Activated naive CD8-positive, alpha-beta T cell treated with anti-CD3 and anti-CD28 coated beads, Interleukin-2, amount 50 U/mL, for 16 hours (primary cell): Measurements from ENCODE around the gene VKORC1.
"Not testable (repeated sequence)": the region's sequence is repeated elsewhere in the genome, so short reads cannot be mapped to it uniquely, and the experiment has no call there.

Experiments used
- DNase-seq: peaks from one replicate; pipeline ENCODE4 v3.0.0-alpha.2; 2020; ENCODE audit warnings: low read depth, low spot score

The VKORC1 gene

DNA sequence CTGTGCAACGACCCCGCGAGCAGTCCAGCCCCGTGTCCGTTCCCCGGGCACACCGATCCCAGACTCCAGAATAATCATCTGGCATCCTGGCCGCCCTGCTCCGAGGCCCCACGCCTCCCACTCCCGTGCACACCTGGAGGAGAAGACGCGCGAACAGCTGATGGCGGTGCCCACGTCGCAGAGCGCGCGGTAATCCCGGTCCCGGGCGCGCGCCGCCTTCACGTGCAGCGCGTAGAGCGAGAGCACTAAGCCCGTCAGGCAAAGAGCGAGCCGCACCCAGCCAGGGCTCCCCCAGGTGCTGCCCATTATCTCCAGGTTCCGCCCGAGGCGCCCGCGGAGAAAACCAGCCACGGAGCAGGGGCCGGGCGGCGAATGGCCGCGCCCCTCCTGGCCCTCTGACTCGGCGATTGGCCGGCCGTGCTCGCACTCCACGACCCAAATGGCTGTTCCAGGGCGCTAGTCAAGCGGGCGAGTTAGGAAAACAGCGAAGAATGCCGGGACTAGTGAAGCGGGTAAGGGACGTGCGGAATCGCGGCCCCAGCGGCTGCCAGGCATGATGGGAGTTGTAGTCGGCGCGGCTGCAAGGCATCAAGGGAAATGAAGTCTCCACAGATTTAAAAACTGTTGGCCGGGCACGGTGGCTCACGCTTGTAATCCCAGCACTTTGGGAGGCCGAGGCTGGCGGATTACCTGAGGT lies at the start of gene VKORC1:
Gene VKORC1 (minus strand): TSS at position 374 of the 697 bp plus-strand sequence. CDS start 68 bp downstream, at position 306.
- DNase-seq, result peak; percentile 59

DNA sequence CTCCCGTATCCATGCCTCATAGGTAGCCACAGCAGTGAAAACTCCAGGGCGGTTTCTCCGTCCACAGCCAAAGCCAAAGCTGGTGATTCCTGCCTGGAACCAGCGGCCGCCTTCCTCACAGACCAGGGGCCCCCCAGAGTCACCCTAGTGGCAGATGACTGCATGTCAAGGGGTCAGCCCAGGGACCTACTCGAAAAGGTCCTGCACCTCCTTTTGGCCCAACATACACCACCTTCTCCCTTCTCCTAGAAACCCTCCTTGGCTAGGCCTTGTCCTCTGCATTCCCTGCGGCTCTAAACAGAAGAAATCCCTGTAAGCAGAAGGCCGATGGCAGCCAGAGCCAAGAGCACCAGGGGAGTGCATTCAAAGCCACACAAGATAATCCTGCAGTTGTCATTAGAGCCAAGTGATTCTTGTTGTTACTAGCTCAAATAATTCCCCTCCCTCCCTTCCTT lies 49.1 kb upstream of the VKORC1 start:
- DNase-seq, result no peak

DNA sequence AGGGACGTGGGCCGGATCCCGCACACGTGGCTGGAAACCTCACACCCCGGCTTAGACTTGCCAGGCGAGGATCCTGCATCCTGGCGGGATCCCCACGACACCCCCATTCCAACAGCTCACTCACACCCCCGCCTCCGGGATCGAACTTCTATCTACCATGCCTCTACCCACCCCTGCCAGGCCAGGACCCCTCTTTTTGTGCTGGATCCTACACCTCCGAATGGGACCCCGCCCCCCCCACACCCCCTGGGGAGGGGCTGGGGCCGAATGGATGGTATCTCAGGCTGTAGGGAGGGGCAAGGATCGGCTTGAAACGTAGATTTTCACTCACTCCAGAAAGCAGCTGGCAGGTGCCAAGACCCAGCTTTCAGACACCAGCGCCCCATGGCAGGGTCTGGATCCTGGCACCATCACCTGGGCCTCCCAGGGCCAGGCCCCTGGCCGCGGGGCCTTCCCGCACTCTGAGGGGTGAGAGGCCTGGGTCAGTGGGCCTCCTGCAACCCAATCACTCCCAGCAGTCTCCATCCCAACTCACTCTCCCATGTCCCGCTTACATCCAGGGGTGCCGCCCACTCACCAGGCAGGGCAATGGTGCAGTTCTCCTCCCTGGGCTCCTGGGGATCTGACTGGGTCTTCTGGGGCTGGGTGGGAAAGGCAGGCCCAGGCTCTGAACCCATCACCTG lies 48.6 kb upstream of the VKORC1 start:
- no peak for DNase-seq

- DNase-seq, result peak; percentile 98
These were observed 47.8 kb upstream of the VKORC1 start for GRCh38 chr16:31142109-31143010.

- no peak for DNase-seq
These were observed 47.0 kb upstream of the VKORC1 start for GRCh38 chr16:31141489-31142108.

DNA sequence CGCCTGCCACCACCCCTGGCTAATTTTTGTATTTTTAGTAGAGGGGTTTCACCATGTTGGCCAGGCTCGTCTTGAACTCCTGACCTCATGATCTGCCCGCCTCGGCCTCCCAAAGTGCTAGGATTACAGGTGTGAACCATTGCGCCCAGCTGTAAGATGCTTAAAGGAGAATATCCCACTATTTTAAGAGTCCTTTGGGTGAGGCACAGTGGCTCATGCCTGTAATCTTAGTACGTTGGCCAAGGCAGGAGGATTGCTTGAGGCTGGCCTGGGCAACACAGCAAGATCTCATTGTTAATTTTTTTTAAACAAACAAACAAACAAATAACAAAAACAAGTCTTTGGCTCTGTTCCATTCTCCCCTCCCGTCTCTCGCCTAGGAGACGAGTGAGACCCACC lies 46.5 kb upstream of the VKORC1 start:
- DNase-seq, result not testable (repeated sequence)

DNA sequence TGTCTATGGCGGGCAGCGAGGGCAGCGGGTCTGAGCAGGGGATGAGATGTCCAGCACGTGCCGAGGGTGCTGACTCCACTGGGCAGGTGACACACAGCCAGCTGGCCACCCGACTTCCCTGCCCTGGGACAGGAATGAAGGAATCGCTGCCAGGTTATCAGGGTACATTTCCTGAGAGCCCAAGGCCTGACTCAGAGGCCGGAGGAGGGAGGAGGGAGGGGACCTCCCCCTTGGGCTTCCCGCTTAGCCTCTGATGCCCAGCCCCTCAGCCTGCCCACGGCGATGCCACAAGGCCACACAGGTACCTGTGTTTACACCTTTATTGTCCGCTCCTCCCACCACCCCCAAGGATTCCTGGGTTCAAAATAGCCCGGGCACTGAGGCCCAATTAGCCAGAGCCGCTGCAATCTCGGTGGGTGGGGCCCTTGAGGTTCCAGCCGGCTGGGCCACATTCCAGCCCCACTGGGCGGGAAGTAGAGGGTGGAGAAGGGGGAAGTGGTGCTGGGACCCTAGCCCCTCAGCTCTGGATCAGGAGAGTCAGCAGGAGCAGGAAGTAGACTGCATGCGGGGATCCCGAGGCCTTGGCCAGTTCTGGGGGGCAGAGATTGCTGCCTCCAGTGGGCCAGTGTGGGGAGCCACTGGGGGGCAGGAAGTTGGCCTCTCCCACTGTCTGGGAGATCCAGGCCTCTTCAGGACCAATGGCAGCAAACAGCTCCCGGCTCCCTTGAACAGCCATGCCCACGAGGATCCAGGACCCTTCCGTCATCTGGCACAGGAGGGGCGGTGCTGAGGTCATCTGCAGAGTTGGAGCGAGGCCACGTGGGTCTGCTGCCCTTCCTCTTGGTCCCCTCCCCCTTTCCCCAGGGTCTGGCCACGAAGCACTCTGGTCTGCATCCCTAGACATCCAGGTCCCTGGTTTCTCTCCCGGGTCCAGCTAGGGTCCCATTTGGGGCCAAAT lies 44.3 kb upstream of the VKORC1 start:
- DNase-seq, result no peak

DNA sequence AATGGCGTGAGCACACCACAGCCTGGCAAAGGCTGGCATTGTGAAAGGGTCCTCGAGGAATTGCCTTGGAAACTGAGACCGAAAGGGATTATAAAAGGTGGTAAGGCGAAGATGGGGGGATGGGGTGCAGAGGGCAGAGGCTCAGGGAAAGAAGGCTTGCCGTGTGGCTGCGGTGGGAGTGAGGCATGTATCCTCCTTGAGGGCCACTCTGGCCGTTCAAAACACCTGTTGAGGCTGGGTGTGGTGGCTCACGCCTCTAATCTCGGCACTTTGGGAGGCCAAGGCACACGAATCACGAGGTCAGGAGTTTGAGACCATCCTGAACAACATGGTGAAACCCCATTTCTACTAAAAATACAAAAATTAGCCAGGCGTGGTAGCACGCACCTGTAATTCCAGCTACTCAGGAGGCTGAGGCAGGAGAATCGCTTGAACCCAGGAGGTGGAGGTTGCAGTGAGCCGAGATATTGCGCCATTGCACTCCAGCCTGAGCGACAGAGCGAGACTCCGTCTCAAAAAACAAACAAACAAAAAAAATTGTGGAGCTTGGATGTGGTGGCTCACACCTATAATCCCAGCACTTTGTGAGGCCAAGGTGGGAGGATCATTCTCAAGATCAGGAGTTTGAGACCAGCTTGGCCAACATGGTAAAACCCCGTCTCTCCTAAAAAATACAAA lies 42.4 kb upstream of the VKORC1 start:
- DNase-seq, result not testable (repeated sequence)

DNA sequence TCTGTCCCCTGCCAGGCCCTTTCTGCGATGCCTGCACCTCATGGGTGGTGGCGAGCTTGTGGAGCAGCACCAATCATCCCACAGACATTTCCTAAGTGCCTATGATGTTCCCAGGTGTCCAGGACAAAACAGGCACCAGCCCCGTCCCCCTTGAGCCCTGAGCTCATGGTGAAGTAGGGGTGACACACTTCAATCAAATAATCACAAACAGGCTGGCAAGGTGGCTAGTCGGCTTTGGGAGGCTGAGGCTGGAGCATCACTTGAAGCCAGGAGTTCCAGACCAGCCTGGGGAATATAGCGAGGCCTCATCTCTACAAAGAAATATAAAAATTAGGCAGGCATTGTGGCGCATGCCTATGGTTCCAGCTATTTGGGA lies 41.7 kb upstream of the VKORC1 start:
- DNase-seq, result no peak

- DNase-seq, result no peak
These were observed 41.1 kb upstream of the VKORC1 start, which contains the start of gene PRSS8 for GRCh38 chr16:31135535-31136286. TSS of gene PRSS8 (minus strand) at chr16:31135727. CDS start at chr16:31135498, 229 bp downstream.

DNA sequence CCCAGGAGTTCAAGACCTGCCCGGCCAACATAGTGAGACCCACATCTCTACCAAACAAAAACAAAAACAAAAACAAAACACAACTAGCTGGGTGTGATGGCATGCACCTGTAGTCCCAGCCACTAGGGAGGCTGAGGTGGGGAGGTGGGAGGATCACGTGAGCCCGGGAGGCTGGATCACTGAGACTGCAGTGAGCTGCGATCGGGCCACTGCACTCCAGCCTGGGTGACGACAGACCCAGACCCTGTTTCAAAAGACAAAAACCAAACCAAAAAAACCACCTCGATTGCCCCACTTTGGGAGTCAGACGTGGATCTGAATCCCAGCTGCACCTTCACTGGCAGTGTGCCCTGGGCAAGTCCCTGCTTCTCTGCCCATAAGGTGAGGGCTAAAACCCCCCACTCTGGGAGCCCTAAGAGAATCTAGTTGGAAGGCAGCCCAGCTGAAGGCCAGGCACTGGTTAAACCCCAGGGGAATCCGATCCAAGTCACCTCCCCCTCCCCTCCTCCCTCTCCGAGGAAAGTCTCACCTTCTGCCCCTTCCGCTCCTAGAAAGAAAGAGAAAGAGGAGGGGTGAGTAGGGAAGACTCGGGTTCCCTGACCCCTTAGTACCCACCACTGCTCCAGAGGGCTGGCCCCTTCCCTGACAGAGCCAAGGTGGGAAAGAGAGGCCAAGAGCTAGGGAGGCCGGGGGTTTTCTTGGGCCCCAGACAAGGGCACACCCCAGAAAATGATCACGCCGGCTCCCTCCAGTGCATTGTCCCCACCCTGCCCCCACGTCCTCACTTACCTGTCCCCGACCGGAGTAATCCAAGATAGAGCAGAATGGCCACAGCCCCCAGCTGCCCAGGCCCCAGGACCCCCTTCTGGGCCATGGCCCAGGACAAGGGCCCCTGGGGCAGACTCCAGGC lies 40.3 kb upstream of the VKORC1 start:
- no peak for DNase-seq

GRCh38 chr16:31134091-31134571 lies 39.5 kb upstream of the VKORC1 start:
- no peak for DNase-seq

GRCh38 chr16:31133046-31133501 lies 38.5 kb upstream of the VKORC1 start:
- no peak for DNase-seq

- DNase-seq, result no peak
These were observed 37.8 kb upstream of the VKORC1 start for GRCh38 chr16:31132303-31132979.

- no peak for DNase-seq
These were observed 37.3 kb upstream of the VKORC1 start for GRCh38 chr16:31131841-31132271.

GRCh38 chr16:31131416-31131815 lies 36.8 kb upstream of the VKORC1 start:
- DNase-seq, result no peak

DNA sequence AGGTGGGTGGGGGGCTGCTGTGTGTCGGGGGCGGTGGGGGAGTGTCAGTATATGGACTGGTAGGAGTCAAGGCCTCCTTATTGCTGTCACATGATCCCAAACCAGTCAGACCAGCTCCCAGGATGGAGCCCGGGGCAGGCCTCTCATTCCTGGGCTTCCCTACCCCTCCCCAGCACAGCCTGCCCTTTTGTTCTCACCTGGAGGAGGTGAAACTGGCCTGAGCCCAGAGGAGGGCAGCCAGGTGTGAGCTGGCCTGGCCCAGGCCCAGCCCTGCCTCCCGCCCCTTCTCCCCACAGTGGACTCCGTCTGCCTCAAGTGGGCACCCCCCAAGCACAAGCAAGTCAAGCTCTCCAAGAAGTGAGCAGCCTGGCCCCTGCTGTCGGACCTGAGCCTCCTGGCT lies 36.3 kb upstream of the VKORC1 start:
- DNase-seq, result no peak
